Suprapubic skin (tissue), 4 donors: ENCODE measurements around the gene MSANTD3. TPM values are rescaled to one million over a fixed set of nuclear protein-coding genes. Genes with fewer than 3 reads are reported as not detected.

Experiments
- DNase-seq, 2 donors: peaks; one replicate each; pipeline ENCODE4 v3.0.0-alpha.2; 2019; ENCODE audit warnings: low spot score in 2 of 2
- H3K27ac ChIP-seq: fragments of 200-600 bp; sonication (generic); one replicate; pipeline ENCODE4 v1.5.1; 2019
- H3K27me3 ChIP-seq: fragments of 200-600 bp; sonication (generic); one replicate; pipeline ENCODE4 v1.5.1; 2019
- H3K36me3 ChIP-seq: fragments of 200-600 bp; sonication (generic); one replicate; pipeline ENCODE4 v1.5.1; 2019
- H3K4me1 ChIP-seq: fragments of 200-600 bp; sonication (generic); one replicate; pipeline ENCODE4 v1.5.1; 2019
- H3K4me3 ChIP-seq: fragments of 200-600 bp; sonication (generic); one replicate; pipeline ENCODE4 v1.5.1; 2019; ENCODE audit warnings: mild to moderate bottlenecking
- H3K9me3 ChIP-seq: fragments of 200-600 bp; sonication (generic); one replicate; pipeline ENCODE4 v1.5.1; 2019
- EP300 ChIP-seq: sonication (generic); formaldehyde crosslinking; IDR thresholded peaks from one replicate; pipeline ENCODE4 v1.6.1; 2017; ENCODE audit warnings: antibody characterized with exemption
- POLR2A ChIP-seq, 2 donors: fragments of 450-650 bp; IDR thresholded peaks; one replicate each; pipeline ENCODE4 v1.6.1; 2017; ENCODE audit warnings: antibody characterized with exemption in 2 of 2, mild to moderate bottlenecking in 2 of 2, moderate library complexity in 2 of 2
- POLR2AphosphoS5 ChIP-seq, 3 donors: sonication (generic); formaldehyde crosslinking; IDR thresholded peaks; one replicate each; pipeline ENCODE4 v1.6.1; 2017; ENCODE audit warnings: antibody characterized with exemption in 3 of 3
- whole genome bisulfite sequencing: methylation state at CpG from one replicate; pipeline ENCODE4 v1.1.5; 2018; 5-methylcytosine and 5-hydroxymethylcytosine counted together
- total RNA-seq, 4 donors: library from RNA; depleted of rRNA; stranded (reverse); fragments of >200 nt; gene quantifications; one replicate each; pipeline ENCODE4 v1.1.0, GENCODE V29; 2016
- TF ChIP-seq, protein P1 (sequence below), 2 donors: fragments of 200-600 bp in 1 of 2; fragments of 450-650 bp in 1 of 2; sonication (generic) in 1 of 2; IDR thresholded peaks; one replicate each; pipeline ENCODE4 v1.5.1; 2016 to 2019; ENCODE audit warnings: antibody characterized with exemption in 2 of 2, mild to moderate bottlenecking in 1 of 2, moderate library complexity in 1 of 2

MSANTD3 gene
- total RNA-seq, 4 donors from 2014 or later = 10.0 to 14.5 (median 12.2) TPM

DNA sequence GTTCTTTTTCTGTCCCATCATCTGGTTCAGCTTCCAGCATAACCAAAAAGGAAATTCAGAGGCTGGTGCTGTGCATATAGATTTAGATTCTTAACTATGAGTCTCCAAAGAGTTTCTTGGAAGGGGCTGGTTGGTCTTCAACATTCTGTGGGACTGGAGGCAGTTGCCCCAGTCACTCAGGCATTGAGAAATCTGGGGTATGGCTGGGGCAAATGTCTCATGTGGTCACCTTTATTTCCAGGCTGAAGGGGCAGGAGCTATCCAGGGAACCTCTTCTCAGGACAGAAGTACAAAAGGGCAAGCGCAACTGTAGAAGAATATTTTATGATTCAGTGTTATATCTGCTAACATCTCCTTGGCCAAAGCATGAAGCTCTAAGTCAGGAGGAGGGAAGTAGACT lies 30.6 kb downstream of the MSANTD3 start:
- H3K9me3 ChIP-seq = no peaks in the 10 kb centered on the region
- H3K27me3 ChIP-seq = no peaks in the 10 kb centered on the region
- H3K4me1 ChIP-seq = no peaks in the 10 kb centered on the region
- peaks cover 10% of the 10 kb centered on the region for H3K36me3 ChIP-seq
- no peak overlapping the region for H3K27ac ChIP-seq
- 93% methylated on average over 1 of the region's 1 CpG for WGBS
- no peak overlapping the region for H3K4me3 ChIP-seq
- no peak for DNase-seq
- TF ChIP-seq, protein P1, sequence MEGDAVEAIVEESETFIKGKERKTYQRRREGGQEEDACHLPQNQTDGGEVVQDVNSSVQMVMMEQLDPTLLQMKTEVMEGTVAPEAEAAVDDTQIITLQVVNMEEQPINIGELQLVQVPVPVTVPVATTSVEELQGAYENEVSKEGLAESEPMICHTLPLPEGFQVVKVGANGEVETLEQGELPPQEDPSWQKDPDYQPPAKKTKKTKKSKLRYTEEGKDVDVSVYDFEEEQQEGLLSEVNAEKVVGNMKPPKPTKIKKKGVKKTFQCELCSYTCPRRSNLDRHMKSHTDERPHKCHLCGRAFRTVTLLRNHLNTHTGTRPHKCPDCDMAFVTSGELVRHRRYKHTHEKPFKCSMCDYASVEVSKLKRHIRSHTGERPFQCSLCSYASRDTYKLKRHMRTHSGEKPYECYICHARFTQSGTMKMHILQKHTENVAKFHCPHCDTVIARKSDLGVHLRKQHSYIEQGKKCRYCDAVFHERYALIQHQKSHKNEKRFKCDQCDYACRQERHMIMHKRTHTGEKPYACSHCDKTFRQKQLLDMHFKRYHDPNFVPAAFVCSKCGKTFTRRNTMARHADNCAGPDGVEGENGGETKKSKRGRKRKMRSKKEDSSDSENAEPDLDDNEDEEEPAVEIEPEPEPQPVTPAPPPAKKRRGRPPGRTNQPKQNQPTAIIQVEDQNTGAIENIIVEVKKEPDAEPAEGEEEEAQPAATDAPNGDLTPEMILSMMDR (IDR thresholded peaks at IDR 0.05) = no peak
- TF ChIP-seq POLR2AphosphoS5 (IDR thresholded peaks at IDR 0.05) (no peak), EP300 (no peak), POLR2A (IDR thresholded peaks at IDR 0.05) (no peak)

DNA sequence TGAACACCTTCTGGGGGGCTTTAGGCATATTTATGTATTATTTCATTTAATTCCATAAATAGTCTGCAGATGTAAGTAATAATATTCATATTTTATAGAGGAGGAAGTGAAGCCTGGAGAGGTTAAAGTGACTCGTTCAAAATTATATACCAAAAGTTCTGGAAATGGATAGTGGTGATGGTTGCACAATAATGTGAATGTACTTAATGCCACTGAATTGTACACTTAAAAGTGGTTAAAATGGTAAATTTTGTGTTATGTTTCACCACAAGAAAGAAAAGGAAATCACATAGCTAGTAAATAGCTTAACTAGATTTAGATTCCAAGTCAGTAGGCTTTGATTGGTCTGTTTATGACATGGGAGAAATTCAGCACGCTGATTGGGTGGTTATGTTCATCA lies 33.0 kb downstream of the MSANTD3 start:
- no peaks in the 10 kb centered on the region for H3K27me3 ChIP-seq
- H3K4me1 ChIP-seq = no peaks in the 10 kb centered on the region
- WGBS = 71% methylated on average over 2 of the region's 2 CpGs
- no peak overlapping the region for H3K27ac ChIP-seq
- H3K9me3 ChIP-seq = no peaks in the 10 kb centered on the region
- TF ChIP-seq POLR2AphosphoS5 (IDR thresholded peaks at IDR 0.05) = no peak
- no peak for TF ChIP-seq EP300
- TF ChIP-seq, protein P1 (IDR thresholded peaks at IDR 0.05) = no peak
- TF ChIP-seq POLR2A (IDR thresholded peaks at IDR 0.05) = no peak
- H3K4me3 ChIP-seq = no peak overlapping the region
- DNase-seq = no peak
- no peaks in the 10 kb centered on the region for H3K36me3 ChIP-seq

DNA sequence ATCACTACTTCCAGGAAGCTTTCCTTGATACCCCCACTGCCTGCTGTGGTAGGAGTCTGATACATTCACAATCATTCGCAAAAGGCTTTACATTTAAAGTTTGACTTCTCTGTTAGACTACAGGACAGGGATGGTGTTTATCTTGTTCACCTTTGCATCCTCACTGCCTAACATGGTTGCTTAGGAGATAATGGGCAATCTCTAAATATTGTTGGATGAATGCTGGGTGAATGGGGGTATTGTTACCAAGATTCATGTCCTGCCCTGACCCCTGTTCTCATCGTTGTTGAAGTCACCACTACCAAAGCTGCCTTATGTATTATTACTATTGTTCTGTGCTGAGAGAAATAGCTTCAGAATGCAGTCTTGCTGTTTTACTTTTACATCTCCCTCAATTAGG lies 38.3 kb downstream of the MSANTD3 start:
- no peak for TF ChIP-seq POLR2AphosphoS5 (IDR thresholded peaks at IDR 0.05)
- TF ChIP-seq, protein P1 (IDR thresholded peaks at IDR 0.05) = no peak
- TF ChIP-seq POLR2A (IDR thresholded peaks at IDR 0.05) = no peak
- TF ChIP-seq EP300 = no peak
- no peaks in the 10 kb centered on the region for H3K9me3 ChIP-seq
- H3K4me1 ChIP-seq = no peaks in the 10 kb centered on the region
- H3K4me3 ChIP-seq = no peak overlapping the region
- no peaks in the 10 kb centered on the region for H3K27me3 ChIP-seq
- no peaks in the 10 kb centered on the region for H3K36me3 ChIP-seq
- no peak for DNase-seq
- H3K27ac ChIP-seq = no peak overlapping the region
- 90% methylated on average over 2 of the region's 2 CpGs for WGBS

DNA sequence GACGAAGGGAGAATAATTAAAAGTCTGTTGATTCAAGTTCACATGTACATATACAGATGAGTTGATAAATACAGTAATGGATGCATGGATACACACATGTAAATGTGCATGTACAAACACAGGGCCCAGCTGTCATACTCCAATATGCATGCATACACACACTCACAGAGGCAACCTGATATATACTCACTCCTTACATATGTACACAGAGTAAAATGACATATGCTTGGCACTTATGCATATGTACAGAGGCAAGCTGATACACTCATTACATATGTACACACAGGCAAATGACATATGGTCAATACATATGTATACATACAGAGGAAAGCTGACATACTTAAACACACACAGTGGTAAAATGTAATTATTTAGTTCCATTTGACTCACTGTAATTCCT lies 38.8 kb downstream of the MSANTD3 start:
- WGBS = 87% methylated on average over 1 of the region's 1 CpG
- no peaks in the 10 kb centered on the region for H3K9me3 ChIP-seq
- no peak overlapping the region for H3K4me3 ChIP-seq
- no peak for DNase-seq
- H3K27me3 ChIP-seq = no peaks in the 10 kb centered on the region
- H3K4me1 ChIP-seq = no peaks in the 10 kb centered on the region
- no peak for TF ChIP-seq EP300
- no peak overlapping the region for H3K27ac ChIP-seq
- no peaks in the 10 kb centered on the region for H3K36me3 ChIP-seq

DNA sequence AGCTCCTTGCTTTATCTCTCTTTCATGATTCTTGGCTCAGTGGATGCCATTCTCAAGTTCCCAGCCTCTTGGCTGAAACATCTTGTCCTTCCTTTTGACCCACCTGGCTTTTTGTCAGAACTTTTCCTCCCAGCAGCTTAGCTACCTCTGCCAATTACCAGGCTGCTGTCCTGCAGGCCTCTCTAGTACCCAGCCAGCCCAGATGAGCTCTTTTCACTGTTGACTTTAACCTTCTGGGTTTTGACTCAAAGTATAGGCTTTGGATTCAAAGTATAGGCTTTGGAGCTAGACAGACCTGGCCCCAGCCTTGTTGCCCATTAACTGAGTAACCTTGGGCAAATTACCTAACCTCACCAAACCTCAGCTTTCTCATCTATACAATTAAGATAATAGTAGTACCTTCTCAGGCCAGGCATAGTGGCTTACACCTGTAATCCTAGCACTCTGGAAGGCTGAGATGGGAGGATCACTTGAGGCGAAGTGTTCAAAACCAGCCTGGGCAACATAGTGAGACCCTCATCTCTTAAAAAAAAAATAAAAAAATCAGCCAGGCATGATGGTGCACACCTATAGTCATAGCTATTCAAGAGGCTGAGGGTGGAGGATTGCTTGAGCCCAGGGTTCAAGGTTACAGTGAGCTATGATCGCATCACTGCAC lies 39.4 kb downstream of the MSANTD3 start:
- no peak overlapping the region for H3K27ac ChIP-seq
- DNase-seq = no peak
- TF ChIP-seq POLR2A (IDR thresholded peaks at IDR 0.05) (no peak), POLR2AphosphoS5 (IDR thresholded peaks at IDR 0.05) (no peak), EP300 (no peak)
- TF ChIP-seq, protein P1 (IDR thresholded peaks at IDR 0.05) = no peak
- H3K36me3 ChIP-seq = no peaks in the 10 kb centered on the region
- no peaks in the 10 kb centered on the region for H3K27me3 ChIP-seq
- no peak overlapping the region for H3K4me3 ChIP-seq
- H3K9me3 ChIP-seq = no peaks in the 10 kb centered on the region
- H3K4me1 ChIP-seq = no peaks in the 10 kb centered on the region
- 100% methylated on average over 2 of the region's 2 CpGs for WGBS

DNA sequence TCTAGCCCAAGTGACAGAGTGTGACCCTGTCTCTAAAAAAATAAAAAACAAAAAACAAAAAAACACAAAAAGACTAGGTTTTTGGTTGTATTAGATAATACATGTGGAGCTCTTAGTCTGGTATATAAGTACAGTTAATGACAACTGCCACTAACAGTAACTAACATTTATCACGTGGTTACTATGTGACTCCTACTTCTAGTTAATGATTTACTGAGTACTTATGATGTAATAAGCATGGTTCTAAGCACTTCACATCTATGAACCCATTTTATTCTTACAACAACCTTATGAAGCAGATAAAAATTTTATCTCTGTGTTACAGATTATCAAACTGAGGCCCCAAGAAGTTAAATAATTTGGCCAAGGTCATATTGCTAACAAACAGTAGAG lies 39.9 kb downstream of the MSANTD3 start:
- TF ChIP-seq EP300 (no peak), POLR2AphosphoS5 (IDR thresholded peaks at IDR 0.05) (no peak), POLR2A (IDR thresholded peaks at IDR 0.05) (no peak)
- TF ChIP-seq, protein P1 (IDR thresholded peaks at IDR 0.05) = no peak
- WGBS = 86% methylated on average over 1 of the region's 1 CpG
- Histone ChIP-seq H3K4me3 (no peak overlapping the region), H3K27me3 (no peaks in the 10 kb centered on the region), H3K4me1 (no peaks in the 10 kb centered on the region), H3K27ac (no peak overlapping the region), H3K9me3 (no peaks in the 10 kb centered on the region), H3K36me3 (no peaks in the 10 kb centered on the region)
- DNase-seq = no peak
